PC-3 (cell line): ENCODE measurements around the gene CEP170B. TPM values are rescaled to one million over a fixed set of nuclear protein-coding genes. Genes with fewer than 3 reads are reported as not detected.

Experiments used
- ATAC-seq: fragments of 200-7000 bp; cut with Tn5 transposase; 2 replicates; pipeline ENCODE4 v1.9.1; 2020; ENCODE audit warnings: mild to moderate bottlenecking, moderate library complexity
- BruUV-seq: library from RNA; stranded (reverse); fragments of 400-500 nt; replicated peaks from 2 replicates; lab custom pipeline; 2021; lab: Mats Ljungman, UMichigan
- CTCF ChIA-PET: fragments of 300-600 bp; sonication (Branson Sonifier 250); formaldehyde crosslinking; loops from one replicate; lab custom pipeline; 2022; ENCODE audit warnings: antibody characterized with exemption; lab: Charles Lee
- POLR2A ChIA-PET: fragments of 300-600 bp; sonication (Branson Sonifier 250); formaldehyde crosslinking; loops from one replicate; lab custom pipeline; 2022; ENCODE audit warnings: antibody characterized with exemption; ENCODE audit not compliant: unreplicated experiment; lab: Charles Lee
- DNase-seq: peaks from one replicate; pipeline ENCODE4 v3.0.0-alpha.2; 2015
- H2AFZ ChIP-seq: fragments of 300-600 bp; sonication (generic); 2 replicates; pipeline ENCODE4 v1.6.0; 2016; ENCODE audit warnings: antibody characterized with exemption, low read length
- H3F3A ChIP-seq: fragments of 300-600 bp; sonication (generic); one replicate; pipeline ENCODE4 v1.6.0; 2017; ENCODE audit warnings: antibody characterized with exemption, low read length, control low read depth, mild to moderate bottlenecking; ENCODE audit not compliant: unreplicated experiment
- H3K27ac ChIP-seq: fragments of 300-600 bp; sonication (generic); 2 replicates; pipeline ENCODE4 v1.5.1; 2016; ENCODE audit warnings: mild to moderate bottlenecking, low read length
- H3K27me3 ChIP-seq: fragments of 300-600 bp; sonication (generic); 2 replicates; pipeline ENCODE4 v1.6.1; 2016; ENCODE audit warnings: low read length, mixed read lengths
- H3K36me3 ChIP-seq: fragments of 300-600 bp; sonication (generic); 2 replicates; pipeline ENCODE4 v1.6.1; 2016; ENCODE audit warnings: low read depth, mixed run types, low read length, mixed read lengths
- H3K4me1 ChIP-seq: fragments of 300-600 bp; sonication (generic); 2 replicates; pipeline ENCODE4 v1.5.1; 2016; ENCODE audit warnings: low read length; ENCODE audit not compliant: insufficient read depth
- H3K4me2 ChIP-seq: fragments of 300-600 bp; sonication (generic); 2 replicates; pipeline ENCODE4 v1.6.0; 2016; ENCODE audit warnings: low read length
- H3K4me3 ChIP-seq: fragments of 300-600 bp; sonication (generic); 2 replicates; pipeline ENCODE4 v1.5.1; 2016; ENCODE audit warnings: mild to moderate bottlenecking, low read length, mixed read lengths
- H3K79me2 ChIP-seq: fragments of 300-600 bp; sonication (generic); 2 replicates; pipeline ENCODE4 v1.6.1; 2017; ENCODE audit warnings: low read length, mixed read lengths
- H3K9ac ChIP-seq: fragments of 300-600 bp; sonication (generic); 2 replicates; pipeline ENCODE4 v1.6.0; 2016; ENCODE audit warnings: mild to moderate bottlenecking, low read length
- H3K9me2 ChIP-seq: fragments of 300-600 bp; sonication (generic); replicated peaks from 2 replicates; pipeline ENCODE4 v1.6.1; 2016; ENCODE audit warnings: mixed run types, low read length, mixed read lengths
- H3K9me3 ChIP-seq: fragments of 300-600 bp; sonication (generic); 2 replicates; pipeline ENCODE4 v1.6.1; 2016; ENCODE audit warnings: low read length, mixed read lengths
- H4K20me1 ChIP-seq: fragments of 300-600 bp; sonication (generic); 2 replicates; pipeline ENCODE4 v1.6.1; 2016; ENCODE audit warnings: low read length, mixed read lengths
- EZH2 ChIP-seq: fragments of 300-600 bp; sonication (generic); IDR thresholded peaks from one replicate; pipeline ENCODE4 v1.6.1; 2017; ENCODE audit warnings: antibody characterized with exemption, mild to moderate bottlenecking, low read length; ENCODE audit not compliant: unreplicated experiment
- EZH2phosphoT487 ChIP-seq: fragments of 300-600 bp; sonication (generic); IDR thresholded peaks from 2 replicates; pipeline ENCODE4 v1.6.1; 2018; ENCODE audit warnings: mild to moderate bottlenecking, antibody characterized with exemption, low read length, borderline replicate concordance
- intact Hi-C: fragments of 100-400 bp; cut with micrococcal nuclease; formaldehyde crosslinking; loops from 2 replicates; pipeline ENCODE4 v1.9.0; 2023
- total RNA-seq: library from RNA; depleted of rRNA; stranded (reverse); fragments of >200 nt; gene quantifications from 2 replicates; pipeline ENCODE4 v1.2.3, GENCODE V29; 2014
- TF ChIP-seq, protein P1 (sequence below): fragments of 300-600 bp; sonication (generic); conservative IDR thresholded peaks from 2 replicates; pipeline ENCODE4 v1.5.1; 2017; ENCODE audit warnings: antibody characterized with exemption, low read depth, mild to moderate bottlenecking, low read length

The CEP170B gene
- total RNA-seq, 1 experiment from 2014 or later, result 33.2 TPM

DNA sequence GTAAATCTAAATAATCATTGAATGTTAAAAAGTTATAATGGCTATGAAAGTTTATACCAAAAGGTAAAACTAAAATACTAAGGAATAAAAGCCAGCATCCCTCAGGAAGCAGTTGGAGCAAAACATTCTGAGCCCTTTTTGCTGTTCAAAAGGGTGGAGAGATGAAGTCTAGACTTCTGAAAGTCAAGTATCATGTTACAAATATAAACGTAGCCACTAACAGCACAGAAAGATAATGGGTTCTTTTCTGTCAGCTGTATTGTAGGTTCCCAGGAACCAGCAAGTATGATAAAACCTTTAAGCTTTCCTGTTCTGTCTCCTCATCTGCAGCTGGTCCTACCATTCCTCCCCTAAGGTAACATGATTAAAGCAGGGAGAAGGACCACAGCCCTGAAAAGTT lies 43.2 kb downstream of the CEP170B start:
- no peak for TF ChIP-seq EZH2phosphoT487
- TF ChIP-seq, protein P1, sequence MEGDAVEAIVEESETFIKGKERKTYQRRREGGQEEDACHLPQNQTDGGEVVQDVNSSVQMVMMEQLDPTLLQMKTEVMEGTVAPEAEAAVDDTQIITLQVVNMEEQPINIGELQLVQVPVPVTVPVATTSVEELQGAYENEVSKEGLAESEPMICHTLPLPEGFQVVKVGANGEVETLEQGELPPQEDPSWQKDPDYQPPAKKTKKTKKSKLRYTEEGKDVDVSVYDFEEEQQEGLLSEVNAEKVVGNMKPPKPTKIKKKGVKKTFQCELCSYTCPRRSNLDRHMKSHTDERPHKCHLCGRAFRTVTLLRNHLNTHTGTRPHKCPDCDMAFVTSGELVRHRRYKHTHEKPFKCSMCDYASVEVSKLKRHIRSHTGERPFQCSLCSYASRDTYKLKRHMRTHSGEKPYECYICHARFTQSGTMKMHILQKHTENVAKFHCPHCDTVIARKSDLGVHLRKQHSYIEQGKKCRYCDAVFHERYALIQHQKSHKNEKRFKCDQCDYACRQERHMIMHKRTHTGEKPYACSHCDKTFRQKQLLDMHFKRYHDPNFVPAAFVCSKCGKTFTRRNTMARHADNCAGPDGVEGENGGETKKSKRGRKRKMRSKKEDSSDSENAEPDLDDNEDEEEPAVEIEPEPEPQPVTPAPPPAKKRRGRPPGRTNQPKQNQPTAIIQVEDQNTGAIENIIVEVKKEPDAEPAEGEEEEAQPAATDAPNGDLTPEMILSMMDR, result no peak
- no peak for TF ChIP-seq EZH2
- Histone ChIP-seq H3K79me2 (no peaks in the 10 kb centered on the region), H3K27me3 (peaks cover 16% of the 10 kb centered on the region; the same call in 1 of the 2 replicates), H3K27ac (no peak overlapping the region), H3K4me2 (no peak overlapping the region), H3F3A (no peaks in the 10 kb centered on the region), H3K36me3 (no peaks in the 10 kb centered on the region), H3K9me3 (no peaks in the 10 kb centered on the region), H4K20me1 (no peaks in the 10 kb centered on the region), H3K9ac (no peak overlapping the region), H2AFZ (no peak overlapping the region), H3K9me2 (no peaks in the 10 kb centered on the region), H3K4me1 (no peaks in the 10 kb centered on the region), H3K4me3 (no peak overlapping the region)
- ChIA-PET POLR2A (no interaction called here), CTCF (interaction anchor here (0.6 kb wide), 1 partner anchor 12 kb away, joined by 3 read pairs; no protein-coding TSS in a partner anchor)
- DNase-seq, result no peak
- ATAC-seq, result peak; percentile 15; the same call in 1 of the 2 replicates
- intact Hi-C loops, result no loop called here
- no TSS peak for BruUV-seq

DNA sequence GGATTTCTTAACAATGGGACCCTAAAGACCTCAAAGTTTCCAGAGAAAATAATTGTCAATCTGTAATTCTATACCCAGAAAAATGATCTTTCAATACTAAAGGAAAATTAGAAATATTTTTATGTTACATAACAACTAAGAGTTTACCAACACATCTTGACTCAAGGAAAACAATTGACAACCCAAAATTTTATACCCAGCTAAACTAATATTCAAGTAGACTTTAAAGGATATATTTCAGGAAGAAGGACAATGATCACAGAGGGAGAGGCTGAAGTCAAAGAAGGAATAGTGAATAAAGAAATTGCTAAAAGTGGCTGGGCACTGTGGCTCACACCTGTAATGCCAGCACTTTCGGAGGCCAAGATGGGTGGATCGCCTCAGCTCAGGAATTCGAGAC lies 47.0 kb downstream of the CEP170B start:
- Histone ChIP-seq H3K4me3 (no peak overlapping the region), H3K9ac (no peak overlapping the region), H3K4me1 (no peaks in the 10 kb centered on the region), H3F3A (no peaks in the 10 kb centered on the region), H3K36me3 (no peaks in the 10 kb centered on the region), H3K27me3 (peaks cover 6% of the 10 kb centered on the region; the same call in 1 of the 2 replicates), H3K79me2 (no peaks in the 10 kb centered on the region), H3K27ac (no peak overlapping the region), H2AFZ (no peak overlapping the region), H3K9me3 (no peaks in the 10 kb centered on the region), H3K9me2 (no peaks in the 10 kb centered on the region), H4K20me1 (no peaks in the 10 kb centered on the region), H3K4me2 (no peak overlapping the region)
- DNase-seq (no peak), ATAC-seq (no peak)
- intact Hi-C loops, result no loop called here
- TF ChIP-seq, protein P1, result no peak
- TF ChIP-seq EZH2 (no peak), EZH2phosphoT487 (no peak)
- ChIA-PET CTCF (no interaction called here), POLR2A (no interaction called here)
- no TSS peak for BruUV-seq

DNA sequence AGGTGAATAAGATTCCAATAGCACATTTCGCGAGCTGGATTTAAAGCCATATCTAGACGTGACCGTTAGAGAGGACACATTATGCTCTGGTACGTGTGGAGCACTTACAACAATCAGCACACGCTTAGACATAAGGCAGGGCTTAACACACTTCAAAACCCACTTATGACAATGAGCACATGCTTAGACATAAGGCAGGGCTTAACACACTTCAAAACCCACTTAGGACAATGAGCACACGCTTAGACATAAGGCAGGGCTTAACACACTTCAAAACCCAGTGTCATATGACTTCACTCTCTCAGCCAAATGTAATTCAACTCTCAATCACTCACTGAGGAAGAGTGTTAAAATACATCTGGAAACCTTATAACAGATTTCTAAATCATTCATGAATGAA lies 48.4 kb downstream of the CEP170B start:
- DNase-seq (no peak), ATAC-seq (no peak)
- H2AFZ ChIP-seq, result no peak overlapping the region
- POLR2A ChIA-PET, result no interaction called here
- H3K9me3 ChIP-seq, result no peaks in the 10 kb centered on the region
- no peaks in the 10 kb centered on the region for H3K27me3 ChIP-seq
- intact Hi-C loops, result no loop called here
- BruUV-seq, result no TSS peak
- no peaks in the 10 kb centered on the region for H3K79me2 ChIP-seq
- H3K4me1 ChIP-seq, result no peaks in the 10 kb centered on the region
- TF ChIP-seq EZH2, result no peak
- TF ChIP-seq EZH2phosphoT487, result no peak
- TF ChIP-seq, protein P1, result no peak
- CTCF ChIA-PET, result no interaction called here
- H3F3A ChIP-seq, result no peaks in the 10 kb centered on the region
- H4K20me1 ChIP-seq, result no peaks in the 10 kb centered on the region
- H3K36me3 ChIP-seq, result no peaks in the 10 kb centered on the region
- H3K9ac ChIP-seq, result no peak overlapping the region
- H3K27ac ChIP-seq, result no peak overlapping the region
- no peak overlapping the region for H3K4me3 ChIP-seq
- H3K4me2 ChIP-seq, result no peak overlapping the region
- H3K9me2 ChIP-seq, result no peaks in the 10 kb centered on the region
